ENCODE measurements around the gene WWP2.
"Not testable (repeated sequence)": the region's sequence is repeated elsewhere in the genome, so short reads cannot be mapped to it uniquely, and the experiment has no call there.

The WWP2 gene

DNA sequence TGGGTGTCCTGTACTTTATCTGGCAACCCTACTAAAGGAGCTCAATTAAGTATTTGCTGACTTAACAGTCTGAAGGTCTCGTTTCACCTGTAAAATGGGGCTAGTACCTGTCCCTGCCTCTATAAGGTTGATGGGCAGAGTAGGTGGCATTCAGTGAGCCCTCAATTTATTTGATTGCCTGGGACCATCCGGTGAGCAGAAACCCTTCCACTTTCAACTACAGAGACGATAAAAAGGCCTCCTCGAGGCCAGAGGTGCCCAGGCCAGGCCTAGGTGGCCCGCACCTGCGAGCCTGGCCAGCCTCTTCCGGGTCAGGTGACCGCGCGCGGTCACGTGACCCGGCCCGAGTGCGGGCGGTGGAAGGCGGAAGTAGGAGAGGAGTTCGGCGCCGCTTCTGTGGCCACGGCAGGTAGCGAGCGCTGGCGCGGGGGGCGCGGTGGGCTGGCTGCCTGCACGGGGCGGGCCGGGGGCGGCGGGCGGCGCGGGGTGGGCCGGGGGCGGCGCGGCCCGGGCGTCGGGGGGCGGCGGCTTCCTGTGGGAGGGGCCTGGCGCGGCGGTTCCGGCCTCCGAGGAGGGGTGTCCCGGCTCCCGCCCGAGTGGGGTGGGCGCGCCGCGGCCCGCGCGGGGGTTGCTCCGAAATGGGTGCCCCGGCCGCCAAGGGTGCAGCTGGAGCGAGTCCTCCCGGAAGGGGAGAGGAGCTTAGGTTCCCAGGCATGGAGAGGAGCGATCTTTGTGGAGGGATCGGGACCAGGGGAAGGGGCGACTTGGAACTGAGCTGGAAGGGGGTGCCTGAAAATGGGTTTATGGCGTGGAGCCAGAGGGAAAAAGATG, at the start of gene WWP2:
WWP2 (plus strand) TSS at position 350 of the 831 bp plus-strand sequence. CDS start 24,679 bp downstream, outside the sequence.
- DNase-seq, result peak; percentile 80 to 92 (median 84)

DNA sequence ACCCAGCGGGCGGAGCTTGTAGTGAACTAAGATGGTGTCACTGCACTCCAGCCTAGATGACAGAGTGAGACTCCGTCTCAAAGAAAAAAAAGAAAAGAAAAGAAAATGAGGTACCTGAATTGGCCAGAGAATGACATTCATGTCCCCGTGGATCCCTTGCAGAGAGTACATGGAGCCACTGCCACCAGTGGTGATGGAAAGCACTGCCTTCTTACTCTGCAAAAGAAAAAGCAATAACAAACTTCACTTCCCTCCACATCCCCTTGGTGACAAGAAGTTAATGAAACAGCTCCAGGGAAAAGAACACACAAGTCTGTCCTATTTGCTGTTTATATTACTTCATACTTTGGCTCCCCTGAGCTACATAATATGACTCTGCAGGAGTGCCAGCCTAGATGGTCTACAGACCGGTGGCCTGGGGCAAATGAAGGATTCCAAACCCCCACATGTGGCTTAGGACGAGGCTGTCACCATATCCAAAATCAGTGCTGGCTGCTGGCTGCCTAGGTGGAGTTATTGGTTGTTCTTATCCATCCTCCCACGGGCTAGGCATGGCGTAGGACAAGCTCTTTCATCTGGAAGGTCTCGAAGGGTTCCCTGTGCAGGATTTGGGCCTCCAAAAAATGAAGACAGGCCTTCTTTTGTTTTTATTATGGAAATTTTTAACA, 49.1 kb upstream of the WWP2 start:
- no peak for DNase-seq

- DNase-seq, result no peak
Observed at GRCh38 chr16:69717066-69717465, 45.1 kb upstream of the WWP2 start.

- DNase-seq, result no peak
Observed at GRCh38 chr16:69718111-69718764, 43.9 kb upstream of the WWP2 start.

- DNase-seq, result no peak
Observed at GRCh38 chr16:69720822-69721430, 41.2 kb upstream of the WWP2 start.

- no peak for DNase-seq
Observed at GRCh38 chr16:69721441-69721957, 40.6 kb upstream of the WWP2 start.

- no peak for DNase-seq
Observed at GRCh38 chr16:69724414-69724873, 37.7 kb upstream of the WWP2 start.

GRCh38 chr16:69724981-69725479, 37.1 kb upstream of the WWP2 start:
- DNase-seq, result peak; percentile 32 to 33 (median 32)

DNA sequence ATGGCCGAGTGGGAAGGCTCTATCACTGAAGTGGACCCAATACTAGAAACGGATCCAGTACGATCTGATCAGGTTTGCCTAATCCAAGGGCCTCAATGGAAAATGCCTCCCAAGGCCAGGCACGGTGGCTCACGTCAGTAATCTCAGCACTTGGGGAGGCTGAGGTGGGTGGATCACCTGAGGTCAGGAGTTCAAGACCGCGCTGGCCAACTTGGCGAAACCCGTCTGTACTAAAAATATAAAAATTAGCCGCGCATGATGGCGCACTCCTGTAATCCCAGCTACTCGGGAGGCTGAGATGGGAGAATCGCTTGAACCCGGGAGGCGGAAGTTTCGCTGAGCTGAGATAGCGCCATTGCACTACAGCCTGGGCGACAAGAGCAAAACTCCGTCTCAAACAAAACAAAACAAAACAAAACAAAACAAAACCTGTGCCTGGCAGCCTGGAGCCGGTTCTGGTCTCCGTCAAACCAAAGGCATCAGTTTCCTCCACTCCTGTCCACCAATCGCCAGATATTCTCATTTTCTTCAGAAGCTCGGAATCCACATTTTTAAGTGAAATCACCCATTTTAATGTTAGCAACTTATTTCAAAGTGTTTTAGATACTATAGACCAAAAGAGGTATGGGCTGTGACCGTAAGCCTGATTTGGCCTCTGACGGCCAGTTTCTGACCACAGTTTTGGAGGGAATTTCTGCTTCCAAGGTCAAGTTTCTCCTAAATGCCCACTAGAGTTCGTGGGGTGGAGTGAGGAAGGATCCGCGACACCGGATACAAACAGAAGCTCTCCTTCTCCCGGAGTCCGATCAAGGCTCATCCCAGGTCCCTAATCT, 36.4 kb upstream of the WWP2 start:
- DNase-seq, result no peak

DNA sequence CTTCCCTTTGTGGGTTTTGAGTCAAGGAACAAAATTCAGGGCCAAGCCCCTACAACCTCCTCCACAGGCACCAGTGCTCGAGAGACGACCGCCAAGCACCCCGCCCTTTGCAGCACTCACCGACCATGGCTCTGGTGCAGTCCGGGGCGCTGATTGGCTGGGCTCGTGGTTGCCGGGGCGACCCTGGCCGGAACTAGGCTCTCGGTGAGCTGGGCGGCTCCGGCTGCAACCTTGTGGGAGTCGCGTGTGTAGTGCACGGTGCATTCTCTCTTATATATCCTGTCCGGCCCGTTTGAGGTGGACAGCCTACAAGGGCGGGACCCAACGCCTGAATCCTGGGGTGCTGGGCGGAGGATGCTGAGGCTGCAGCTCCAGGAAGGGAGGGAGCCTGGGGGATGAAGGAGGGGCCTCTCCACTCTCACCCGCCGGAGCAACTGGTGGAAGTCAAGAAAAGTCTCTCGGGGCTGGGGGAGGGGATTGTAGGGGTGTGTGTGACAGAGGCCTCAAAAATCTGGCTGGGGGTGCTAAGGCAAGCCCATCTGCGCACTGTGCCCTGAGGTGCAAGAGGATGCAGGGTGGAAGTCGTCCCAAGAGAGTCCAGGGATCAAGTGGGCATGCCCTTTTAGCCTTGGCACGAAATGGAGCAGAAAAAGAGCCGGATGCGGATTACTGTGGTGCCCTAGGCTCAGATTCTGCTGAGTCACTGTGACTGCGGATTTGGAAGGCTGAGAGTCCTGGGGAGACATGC, 35.6 kb upstream of the WWP2 start, which contains the start of gene NQO1:
NQO1 (minus strand) TSS at position 248 of the 748 bp plus-strand sequence; CDS start at position 127, 121 bp downstream.
- DNase-seq, result peak; percentile 91 to 94 (median 92)

- DNase-seq, result no peak
Observed at GRCh38 chr16:69727916-69728270, 34.2 kb upstream of the WWP2 start.

- not testable (repeated sequence) for DNase-seq
Observed at GRCh38 chr16:69729030-69729429, 33.1 kb upstream of the WWP2 start.

GRCh38 chr16:69731280-69731679, 30.9 kb upstream of the WWP2 start:
- not testable (repeated sequence) for DNase-seq

DNA sequence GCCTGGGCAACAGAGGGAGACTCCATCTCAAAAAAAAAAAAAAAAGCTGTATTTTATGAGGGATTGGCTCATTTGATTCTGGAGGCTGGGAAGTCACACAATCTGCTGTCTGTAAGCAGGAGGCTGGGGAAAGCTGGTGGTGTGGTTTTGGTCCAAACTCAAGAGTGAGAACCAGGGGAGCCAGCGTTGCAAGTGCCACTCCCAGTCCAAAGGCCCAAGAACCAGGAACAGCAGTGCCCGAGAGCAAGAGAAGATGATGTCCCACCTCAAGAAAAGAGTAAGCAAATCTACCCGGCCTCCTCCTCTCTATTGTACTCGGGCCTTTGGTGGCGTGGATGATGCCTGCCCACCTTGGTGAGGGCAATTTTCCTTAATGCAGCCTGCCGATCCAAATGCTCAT, 30.0 kb upstream of the WWP2 start:
- no peak for DNase-seq

GRCh38 chr16:69741519-69741918, 20.6 kb upstream of the WWP2 start:
- DNase-seq, result peak in 1 of 3 donors; percentile 29

DNA sequence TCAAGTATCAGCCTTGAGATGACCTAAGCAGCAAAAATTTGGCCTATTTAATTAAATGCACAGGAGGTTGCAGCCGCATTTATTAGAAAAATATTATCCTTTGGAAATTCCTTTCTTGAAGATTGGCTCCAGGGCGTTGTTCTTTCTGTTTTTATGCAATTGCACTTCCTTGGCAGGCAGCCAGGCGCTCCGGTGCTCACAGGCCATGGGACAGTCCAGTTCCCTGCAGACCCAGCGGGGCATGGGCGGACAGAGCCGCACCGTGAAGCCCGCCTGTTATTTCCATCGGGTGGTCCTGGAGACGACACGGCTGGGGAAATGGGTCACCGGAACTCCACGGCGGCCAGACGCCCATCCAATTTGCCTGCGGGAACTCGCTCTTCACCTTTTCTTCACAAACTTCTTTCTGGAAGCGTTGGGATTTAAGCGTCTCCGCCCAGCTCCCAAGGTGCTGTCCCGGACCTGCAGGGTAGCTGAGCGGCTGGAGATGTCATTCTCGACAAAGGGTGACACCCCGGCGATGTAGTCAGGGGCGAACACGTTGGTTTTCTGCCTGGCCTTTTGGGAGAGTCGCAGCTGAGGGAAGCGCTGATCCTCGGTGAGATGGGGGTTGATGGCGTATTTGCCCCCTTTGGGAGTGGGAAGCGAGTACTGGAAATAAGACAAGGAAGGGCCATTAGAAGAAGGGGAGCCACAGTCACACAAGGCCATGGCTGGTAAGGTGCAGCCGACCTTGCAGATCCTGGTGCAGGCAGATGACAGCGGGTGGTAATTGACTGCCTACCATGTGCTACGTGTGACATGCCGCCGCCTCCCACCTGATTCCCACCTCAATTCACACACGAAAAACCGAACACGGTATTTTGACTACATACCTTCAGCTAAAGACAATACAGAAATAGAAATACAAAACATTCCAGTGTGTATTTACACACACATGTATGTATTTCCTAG, 19.9 kb upstream of the WWP2 start:
- peak in 1 of 3 donors; percentile 32 for DNase-seq

DNA sequence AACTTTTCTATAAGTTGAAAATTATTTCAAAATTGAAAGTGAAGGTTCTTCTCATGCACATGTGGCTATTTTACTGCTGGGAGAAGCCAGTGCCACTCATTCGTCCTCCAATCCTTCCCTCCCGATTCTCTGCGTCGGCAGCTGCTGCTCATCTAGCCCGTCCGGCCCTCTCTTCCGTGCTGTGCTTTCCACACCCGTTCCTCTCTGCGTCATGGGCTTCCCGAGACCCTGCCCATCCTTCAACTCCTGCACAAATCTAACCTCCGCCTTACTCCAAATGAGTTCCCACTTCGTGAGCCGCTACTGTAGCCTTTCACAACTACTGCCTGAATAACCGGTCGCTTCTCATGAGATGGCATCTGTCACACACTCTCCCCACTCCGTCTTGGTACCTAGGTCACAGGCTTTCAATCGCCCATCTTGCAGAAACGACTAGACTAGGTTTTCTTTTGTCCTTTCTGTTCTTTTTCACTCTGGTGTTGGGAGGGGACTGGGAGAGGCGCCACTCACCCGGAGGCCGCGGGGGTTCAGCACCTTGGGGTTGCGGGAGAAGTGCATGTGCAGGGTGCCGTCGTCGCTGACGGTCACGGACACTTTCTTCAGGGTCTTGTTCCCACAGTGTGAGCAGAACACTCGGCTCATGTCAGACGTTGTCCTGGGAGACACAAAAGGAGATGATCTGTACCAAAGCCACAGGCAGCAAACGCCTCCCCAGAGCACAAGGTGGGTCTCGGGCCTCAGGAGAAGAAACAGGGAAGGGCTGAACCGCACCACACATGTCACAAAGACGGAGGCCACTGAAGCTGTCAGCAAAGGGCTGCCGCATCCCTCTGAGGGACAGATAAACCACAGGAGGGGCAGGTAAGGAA, 17.5 kb upstream of the WWP2 start:
- DNase-seq, result no peak

- DNase-seq, result no peak
Observed at GRCh38 chr16:69745232-69745612, 16.9 kb upstream of the WWP2 start.

DNA sequence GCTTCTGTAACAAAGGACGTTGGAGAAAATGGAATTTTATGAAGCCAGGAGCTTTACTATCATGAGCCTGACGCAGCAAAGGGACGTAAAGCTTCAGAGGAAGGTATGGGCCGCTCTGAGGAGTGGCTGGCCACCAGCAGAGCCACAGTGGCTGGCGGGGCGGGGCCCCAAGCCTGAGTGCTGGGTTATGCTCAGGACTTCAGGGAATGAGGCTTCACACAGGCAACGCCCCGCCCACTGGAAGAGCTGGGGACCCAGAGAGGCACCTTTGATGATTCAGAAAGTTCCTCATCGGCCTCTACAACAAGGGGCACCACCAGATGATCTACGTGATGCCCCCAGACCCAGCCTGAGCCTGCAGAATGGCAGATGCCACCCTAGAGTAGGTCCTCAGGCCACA, 16.2 kb upstream of the WWP2 start:
- no peak for DNase-seq
